Measurements from ENCODE around the gene CHIC2. TPM values are rescaled to one million over a fixed set of nuclear protein-coding genes. Genes with fewer than 3 reads are reported as not detected.

CHIC2 gene
- total and polyA plus RNA-seq, 2 of the 8 experiments (the other 6 are each of a cell fraction or from before 2014, with no cell fraction given), result 4.5 to 10.9 TPM

DNA sequence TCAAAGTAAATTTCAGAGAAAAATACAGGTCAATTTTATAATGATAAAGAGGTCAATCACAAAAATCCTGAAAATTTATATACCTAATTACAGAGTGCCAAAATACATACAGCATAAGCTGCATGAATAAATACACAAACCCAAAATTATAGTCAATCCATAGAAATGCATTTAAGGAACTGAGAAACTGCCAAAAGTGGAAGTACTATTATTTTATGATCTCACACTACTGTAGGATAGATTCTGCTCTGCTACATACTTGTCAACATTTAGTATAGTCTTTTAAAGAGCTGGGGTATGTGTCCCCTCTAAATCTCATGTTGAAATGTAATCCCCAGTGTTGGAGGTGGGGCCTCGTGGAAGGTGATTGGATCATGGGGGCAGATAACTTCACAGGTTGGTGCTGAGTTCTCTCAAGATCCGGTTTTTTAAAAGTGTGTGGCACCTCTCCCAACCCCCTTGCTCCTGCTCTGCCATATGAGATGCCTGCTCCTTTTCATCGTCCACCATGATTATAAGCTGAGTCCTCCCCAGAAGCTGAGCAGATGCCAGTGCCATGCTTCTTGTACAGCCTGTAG lies 31.8 kb downstream of the CHIC2 start:
- Histone ChIP-seq H3K23me2 (ENCODE audit: low read depth, low read length) (no peaks in the 10 kb centered on the region), H3K79me1 (ENCODE audit: low read depth, low read length) (no peaks in the 10 kb centered on the region), H3K14ac (ENCODE audit: insufficient read length) (no peak overlapping the region), H3K79me2 (ENCODE audit: control insufficient read depth in 1 of 2, insufficient read depth in 2 of 2, low read length in 2 of 2) (no peaks in the 10 kb centered on the region), H2BK15ac (ENCODE audit: low read length) (no peak overlapping the region), H3K4ac (replicated peaks; ENCODE audit: insufficient read length, low read depth, low read length) (no peak overlapping the region), H3K27ac (ENCODE audit: low read depth, low read length) (no peak overlapping the region), H3K4me2 (ENCODE audit: insufficient read depth in 1 of 2, low read depth in 2 of 2, low read length in 2 of 2) (peak overlapping the region; percentile 54 to 67), H3K27me3 (replicated peaks in 1 of 4; ENCODE audit: control insufficient read depth in 3 of 4, extremely low read depth in 1 of 4, insufficient read depth in 3 of 4, low read length in 3 of 4) (no peaks in the 10 kb centered on the region), H4K20me1 (replicated peaks in 1 of 2; ENCODE audit: control insufficient read depth in 1 of 2, insufficient read depth in 2 of 2, low read length in 2 of 2) (no peaks in the 10 kb centered on the region), H3K18ac (ENCODE audit: extremely low read depth, low read length) (no peak overlapping the region), H3K4me1 (replicated peaks in 1 of 4; ENCODE audit: control insufficient read depth in 3 of 4, insufficient read depth in 4 of 4, low read length in 3 of 4) (peaks cover 0 to 4% (median 2%) of the 10 kb centered on the region in 4 experiments; a peak in 3 of 7 replicates), H2AFZ (ENCODE audit: low read length) (no peak overlapping the region), H4K8ac (ENCODE audit: extremely low read depth, insufficient read depth, low read length) (no peak overlapping the region), H2BK5ac (ENCODE audit: low read depth, low read length) (no peak overlapping the region), H4K91ac (replicated peaks; ENCODE audit: insufficient read length, low read length) (no peak overlapping the region), H2AK5ac (ENCODE audit: low read depth, low read length) (no peak overlapping the region), H4K5ac (ENCODE audit: insufficient read length, low read depth, low read length) (no peak overlapping the region), H2BK120ac (replicated peaks; ENCODE audit: low read depth, low read length) (no peak overlapping the region), H2BK20ac (ENCODE audit: low read length) (no peak overlapping the region), H3K36me3 (ENCODE audit: control insufficient read depth in 2 of 4, insufficient read depth in 4 of 4, low read length in 3 of 4) (no peaks in the 10 kb centered on the region), H3K9ac (replicated peaks in 1 of 4; ENCODE audit: extremely low read depth in 1 of 4, low read depth in 3 of 4, low read length in 3 of 4) (no peak overlapping the region), H2BK12ac (ENCODE audit: low read depth, low read length) (no peak overlapping the region), H3K23ac (ENCODE audit: insufficient read length) (no peak overlapping the region), H3K56ac (replicated peaks; ENCODE audit: insufficient read length, low read depth, low read length) (no peak overlapping the region), H3K4me3 (ENCODE audit: extremely low read depth in 1 of 4, insufficient read depth in 2 of 4, low read depth in 3 of 4, low read length in 4 of 4) (peak overlapping the region; percentile 26 to 59 (median 36); a peak in 7 of 8 replicates), H3K9me3 (ENCODE audit: insufficient read depth in 2 of 2, low read depth in 1 of 2, low read length in 1 of 2) (no peaks in the 10 kb centered on the region)
- TF ChIP-seq SRF (IDR thresholded peaks at IDR 0.05; ENCODE audit: low read depth, low read length), result no peak
- TF ChIP-seq, protein P1, sequence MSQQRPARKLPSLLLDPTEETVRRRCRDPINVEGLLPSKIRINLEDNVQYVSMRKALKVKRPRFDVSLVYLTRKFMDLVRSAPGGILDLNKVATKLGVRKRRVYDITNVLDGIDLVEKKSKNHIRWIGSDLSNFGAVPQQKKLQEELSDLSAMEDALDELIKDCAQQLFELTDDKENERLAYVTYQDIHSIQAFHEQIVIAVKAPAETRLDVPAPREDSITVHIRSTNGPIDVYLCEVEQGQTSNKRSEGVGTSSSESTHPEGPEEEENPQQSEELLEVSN (IDR thresholded peaks at IDR 0.05), result no peak
- no peak for TF ChIP-seq SAP30 (IDR thresholded peaks at IDR 0.05; ENCODE audit: insufficient read depth, insufficient replicate concordance, low read length)
- TF ChIP-seq, protein P2, sequence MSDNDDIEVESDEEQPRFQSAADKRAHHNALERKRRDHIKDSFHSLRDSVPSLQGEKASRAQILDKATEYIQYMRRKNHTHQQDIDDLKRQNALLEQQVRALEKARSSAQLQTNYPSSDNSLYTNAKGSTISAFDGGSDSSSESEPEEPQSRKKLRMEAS (IDR thresholded peaks at IDR 0.05), result no peak
- no peak for TF ChIP-seq SP2 (IDR thresholded peaks at IDR 0.05; ENCODE audit: low read length)
- no peak for TF ChIP-seq GABPA (IDR thresholded peaks at IDR 0.05; ENCODE audit: borderline replicate concordance, insufficient read depth, low read length)
- no peak for TF ChIP-seq JUN (IDR thresholded peaks at IDR 0.05; ENCODE audit: low read depth, low read length)
- no peak for TF ChIP-seq TEAD4 (IDR thresholded peaks at IDR 0.05; ENCODE audit: low read depth, low read length)
- no peak for TF ChIP-seq CREB1 (IDR thresholded peaks at IDR 0.05)
- no peak for TF ChIP-seq RNF2 (IDR thresholded peaks at IDR 0.05; ENCODE audit: borderline replicate concordance, low read depth, low read length, missing control alignments, poor library complexity, severe bottlenecking)
- TF ChIP-seq NANOG (IDR thresholded peaks at IDR 0.05; ENCODE audit: insufficient read depth, low read depth, low read length, poor library complexity, severe bottlenecking), result no peak
- FAIRE-seq (peak; percentile 62), DNase-seq (ENCODE audit: low read depth in 1 of 2, low spot score in 2 of 2) (no peak)
- POLR2A ChIA-PET (ENCODE audit: partially characterized antibody), result interaction anchor here (0.5 to 0.7 kb wide), 2 partner anchors 24 to 75 kb away, joined by 3 read pairs; no protein-coding TSS in a partner anchor
- CTCF ChIA-PET (ENCODE audit: partially characterized antibody), result no interaction called here
- WGBS, 2 experiments (ENCODE audit: extremely low coverage in 1 of 2, insufficient coverage in 1 of 2, insufficient read length in 1 of 2, insufficient replicate concordance in 2 of 2, low coverage in 1 of 2, low lambda C conversion rate in 2 of 2, missing lambda C conversion rate in 1 of 2), result 32% methylated on average over 3 of the region's 3 CpGs; no CpG with 5 or more reads in 1 of the 2 experiments

Data from H1 (cell line).